Bronchial epithelial cell (primary cell): ENCODE data around the gene TMIE. TPM values are rescaled to one million over a fixed set of nuclear protein-coding genes. Genes with fewer than 3 reads are reported as not detected.

Source experiments
- DNase-seq: peaks from one replicate; pipeline ENCODE4 v3.0.0-alpha.2; 2010; ENCODE audit warnings: low read depth
- FAIRE-seq: peaks from 2 replicates; lab custom pipeline; 2011; peaks lifted over from hg19 to GRCh38; lab: Jason Lieb, UNC
- H3K27me3 ChIP-seq: 2 replicates; pipeline ENCODE4 v1.5.1; 2011; ENCODE audit warnings: low read length; ENCODE audit not compliant: control insufficient read depth, insufficient read depth
- H3K36me3 ChIP-seq: 2 replicates; pipeline ENCODE4 v1.5.1; 2011; ENCODE audit warnings: low read length; ENCODE audit not compliant: control insufficient read depth, insufficient read depth
- H3K4me3 ChIP-seq: 2 replicates; pipeline ENCODE4 v1.5.1; 2011; ENCODE audit warnings: mild to moderate bottlenecking, low read depth, low read length, control low read depth
- total RNA-seq: library from RNA; depleted of rRNA; stranded (reverse); fragments of >200 nt; gene quantifications from 2 replicates; pipeline ENCODE4 v1.2.1, GENCODE V29; 2014
- TF ChIP-seq, protein P1 (sequence below): IDR thresholded peaks from 2 replicates; pipeline ENCODE4 v1.5.1; 2011; ENCODE audit warnings: mild to moderate bottlenecking, moderate library complexity, low read length, control low read depth, inconsistent platforms; ENCODE audit not compliant: insufficient read depth, severe bottlenecking

Gene TMIE
- total RNA-seq, 1 donor from 2014 or later, result 1.6 TPM

DNA sequence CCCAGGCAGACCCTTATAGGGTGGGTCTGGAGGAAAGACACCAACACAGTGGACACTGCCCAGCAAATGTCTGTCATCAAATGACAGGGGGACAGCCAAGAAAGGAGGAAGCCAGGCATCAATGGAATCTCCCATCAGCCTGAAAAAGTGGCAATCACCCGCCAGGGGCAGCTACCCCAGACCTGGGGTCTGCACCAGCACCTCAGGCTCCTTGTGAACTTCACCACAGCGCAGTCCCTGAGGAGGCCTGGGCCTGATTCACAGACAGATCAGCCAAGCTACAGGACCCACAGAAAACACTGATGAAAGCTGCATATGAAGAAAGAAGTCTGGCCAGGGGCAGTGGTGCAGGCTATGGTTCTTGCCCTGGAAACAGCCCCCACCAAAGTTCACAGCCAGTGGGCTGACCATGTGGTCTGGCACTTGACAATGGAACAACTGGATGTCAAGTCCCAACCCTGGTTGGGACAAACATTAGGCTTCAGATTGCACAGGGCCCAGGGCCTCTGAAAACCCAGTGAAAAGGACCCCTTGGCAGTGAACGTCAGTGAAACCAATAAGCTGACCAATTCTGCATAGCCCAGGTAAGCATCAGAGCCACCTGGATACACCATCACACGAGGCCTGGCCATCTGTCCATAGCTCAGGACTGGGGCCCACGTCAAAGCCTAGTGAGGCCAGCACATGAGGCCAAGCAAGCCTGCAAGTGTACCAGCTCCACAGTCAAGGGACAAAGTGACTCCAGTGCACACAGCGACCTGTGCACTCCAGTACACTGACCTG is 36.8 kb upstream of the TMIE start:
- TF ChIP-seq, protein P1, sequence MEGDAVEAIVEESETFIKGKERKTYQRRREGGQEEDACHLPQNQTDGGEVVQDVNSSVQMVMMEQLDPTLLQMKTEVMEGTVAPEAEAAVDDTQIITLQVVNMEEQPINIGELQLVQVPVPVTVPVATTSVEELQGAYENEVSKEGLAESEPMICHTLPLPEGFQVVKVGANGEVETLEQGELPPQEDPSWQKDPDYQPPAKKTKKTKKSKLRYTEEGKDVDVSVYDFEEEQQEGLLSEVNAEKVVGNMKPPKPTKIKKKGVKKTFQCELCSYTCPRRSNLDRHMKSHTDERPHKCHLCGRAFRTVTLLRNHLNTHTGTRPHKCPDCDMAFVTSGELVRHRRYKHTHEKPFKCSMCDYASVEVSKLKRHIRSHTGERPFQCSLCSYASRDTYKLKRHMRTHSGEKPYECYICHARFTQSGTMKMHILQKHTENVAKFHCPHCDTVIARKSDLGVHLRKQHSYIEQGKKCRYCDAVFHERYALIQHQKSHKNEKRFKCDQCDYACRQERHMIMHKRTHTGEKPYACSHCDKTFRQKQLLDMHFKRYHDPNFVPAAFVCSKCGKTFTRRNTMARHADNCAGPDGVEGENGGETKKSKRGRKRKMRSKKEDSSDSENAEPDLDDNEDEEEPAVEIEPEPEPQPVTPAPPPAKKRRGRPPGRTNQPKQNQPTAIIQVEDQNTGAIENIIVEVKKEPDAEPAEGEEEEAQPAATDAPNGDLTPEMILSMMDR, result no peak
- H3K36me3 ChIP-seq, result no peaks in the 10 kb centered on the region
- FAIRE-seq (no peak), DNase-seq (no peak)
- no peak overlapping the region for H3K4me3 ChIP-seq
- H3K27me3 ChIP-seq, result no peaks in the 10 kb centered on the region

DNA sequence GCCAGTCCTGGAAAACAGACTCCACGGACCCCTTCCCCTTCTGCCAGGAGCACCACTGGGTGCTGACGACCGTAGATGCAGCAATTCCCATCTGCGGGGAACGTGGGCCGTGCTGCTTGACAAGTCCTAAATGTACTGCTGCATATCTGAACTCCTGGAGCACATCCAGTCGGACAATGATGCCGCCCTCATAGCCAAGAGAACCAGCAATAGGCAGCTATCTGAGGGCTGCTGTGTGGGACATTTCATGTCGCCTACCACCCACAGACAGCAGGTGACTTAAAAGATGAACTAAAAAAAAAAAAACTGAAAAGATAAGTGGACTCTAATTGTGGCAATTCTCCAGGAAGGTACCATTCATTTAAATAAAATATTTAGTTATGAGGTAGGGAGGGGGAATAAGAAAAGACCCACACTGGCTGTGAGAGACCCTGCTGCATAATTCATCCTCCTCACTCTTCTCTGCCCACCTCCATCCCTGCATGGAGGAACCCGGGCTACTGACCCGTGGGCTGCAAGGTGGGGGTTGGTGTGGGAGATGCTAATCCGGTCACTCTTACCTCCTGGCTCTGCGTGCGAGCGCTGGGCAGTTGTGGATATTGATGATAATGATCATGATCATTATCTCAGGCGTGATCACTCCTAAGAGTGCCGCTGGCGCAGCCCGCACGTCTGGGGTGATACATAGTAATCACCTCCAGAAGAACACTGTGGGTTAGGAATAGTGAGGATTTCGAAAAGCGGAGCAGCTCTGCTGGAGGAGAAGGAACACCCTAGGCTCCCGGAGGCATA is 36.0 kb upstream of the TMIE start:
- no peak overlapping the region for H3K4me3 ChIP-seq
- TF ChIP-seq, protein P1, result no peak
- H3K27me3 ChIP-seq, result no peaks in the 10 kb centered on the region
- H3K36me3 ChIP-seq, result no peaks in the 10 kb centered on the region
- peak; percentile 43 for FAIRE-seq
- no peak for DNase-seq

DNA sequence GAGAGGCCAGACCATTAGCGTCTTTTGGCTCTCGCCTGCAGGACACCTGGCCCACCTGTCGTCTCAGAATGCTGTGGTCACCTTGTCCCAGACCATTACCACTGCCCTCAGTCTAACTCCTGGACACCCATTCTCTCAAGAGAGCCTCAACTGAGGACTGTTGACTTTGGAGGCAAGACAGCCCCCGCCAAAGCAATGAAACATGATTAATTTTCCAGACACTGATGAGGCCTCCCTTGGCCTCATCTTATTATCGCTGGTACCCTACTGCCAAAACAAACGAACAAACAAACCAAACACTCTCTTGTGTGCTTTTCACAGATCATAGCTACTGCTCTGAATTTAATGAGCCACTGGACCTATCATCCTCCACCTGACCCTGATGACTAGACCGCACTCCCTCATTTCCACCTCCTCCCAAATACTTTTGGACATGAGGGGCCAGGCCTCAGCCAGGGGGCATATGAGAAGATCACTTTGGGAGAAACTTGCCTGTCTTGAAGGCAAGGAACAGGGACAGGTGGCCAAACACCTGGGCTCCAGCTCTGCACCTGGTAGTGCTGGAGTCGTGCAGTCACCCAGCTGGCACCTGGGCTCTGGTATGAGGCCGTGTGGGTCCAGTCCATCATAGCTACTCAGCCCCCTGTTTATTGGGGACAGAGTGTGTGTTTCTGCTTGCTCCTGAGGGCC is 35.3 kb upstream of the TMIE start:
- Histone ChIP-seq H3K36me3 (peaks cover 2% of the 10 kb centered on the region), H3K4me3 (no peak overlapping the region), H3K27me3 (no peaks in the 10 kb centered on the region)
- DNase-seq (no peak), FAIRE-seq (peak; percentile 50)
- TF ChIP-seq, protein P1, result no peak

DNA sequence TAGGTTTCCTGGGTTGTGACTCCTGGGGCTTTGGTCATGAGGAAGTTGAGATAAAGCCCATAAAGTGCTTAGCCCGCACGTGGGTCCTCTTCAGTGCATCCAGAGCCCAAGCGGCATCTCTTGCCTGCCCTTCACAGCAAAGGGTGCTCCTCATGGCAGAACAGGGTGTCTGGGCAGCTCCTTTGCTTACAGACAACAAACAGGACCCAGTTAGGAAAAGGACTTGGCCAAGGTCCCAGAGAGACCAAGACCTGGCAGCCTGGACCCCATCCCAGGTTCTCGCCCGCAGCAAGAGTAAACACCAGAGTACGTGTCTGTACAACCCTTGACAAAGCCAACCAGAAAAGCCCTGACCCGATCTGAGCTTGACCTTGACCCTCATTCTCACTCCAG is 34.7 kb upstream of the TMIE start:
- FAIRE-seq (no peak), DNase-seq (no peak)
- Histone ChIP-seq H3K4me3 (no peak overlapping the region), H3K36me3 (peaks cover 6% of the 10 kb centered on the region), H3K27me3 (no peaks in the 10 kb centered on the region)
- TF ChIP-seq, protein P1, result no peak

DNA sequence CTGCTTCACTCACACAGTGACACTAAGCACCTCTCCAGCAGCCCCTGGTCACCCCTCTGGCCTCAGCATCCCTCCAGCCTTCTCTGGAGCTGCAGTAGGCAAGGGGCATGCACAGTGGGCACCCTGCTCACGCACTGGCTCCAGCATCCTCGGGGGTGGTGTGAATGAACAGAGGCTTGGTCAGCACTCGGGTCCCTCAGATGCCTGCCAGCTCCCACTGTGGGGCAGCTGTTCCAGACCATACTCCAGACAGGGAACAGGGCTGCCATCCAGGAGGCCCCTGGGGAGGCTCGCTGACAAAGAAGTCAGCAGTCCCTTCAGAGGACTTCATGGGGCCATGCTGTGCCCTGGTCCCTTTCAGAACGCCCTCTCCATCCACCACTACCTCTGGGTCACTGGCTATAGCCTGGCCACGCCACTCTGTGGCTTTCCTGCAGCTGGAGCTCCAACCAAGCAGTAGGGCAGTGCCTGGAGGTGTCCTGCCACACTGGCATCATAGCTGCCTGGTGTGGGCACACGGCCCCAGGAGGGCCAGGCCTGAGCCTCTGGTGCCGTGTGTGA is 34.1 kb upstream of the TMIE start:
- TF ChIP-seq, protein P1, result no peak
- FAIRE-seq (peak; percentile 52), DNase-seq (no peak)
- Histone ChIP-seq H3K36me3 (peaks cover 13% of the 10 kb centered on the region), H3K4me3 (no peak overlapping the region), H3K27me3 (no peaks in the 10 kb centered on the region)
